NCI-H1105 treated with DMSO at 0.1 percent for 48 hours (cell line): Measurements from ENCODE around the gene HYAL1.
A peak's percentile ranks its signal among the peaks of the same experiment; 100 is the strongest.
"Not testable (repeated sequence)": the region's sequence is repeated elsewhere in the genome, so short reads cannot be mapped to it uniquely, and the experiment has no call there.

Source experiments
- DNase-seq: peaks from one replicate; lab custom pipeline; 2025; lab: John Stamatoyannopoulos, UW

HYAL1 gene

GRCh38 chr3:50294089-50294488, 9.3 kb downstream of the HYAL1 start:
- DNase-seq = no peak

GRCh38 chr3:50293079-50293801, 10.1 kb downstream of the HYAL1 start:
- DNase-seq = no peak

- peak; percentile 89 for DNase-seq
Observed at GRCh38 chr3:50292159-50293078, 11.0 kb downstream of the HYAL1 start, which contains the start of gene IFRD2. Gene IFRD2 (minus strand): TSS chr3:50292429. CDS start chr3:50292274, 155 bp downstream.

GRCh38 chr3:50290161-50290641, 13.2 kb downstream of the HYAL1 start:
- no peak for DNase-seq

GRCh38 chr3:50289130-50289529, 14.2 kb downstream of the HYAL1 start:
- no peak for DNase-seq

GRCh38 chr3:50288387-50289007, 14.9 kb downstream of the HYAL1 start:
- no peak for DNase-seq

GRCh38 chr3:50287262-50287661, 16.1 kb downstream of the HYAL1 start:
- DNase-seq = no peak

- DNase-seq = no peak
Observed at GRCh38 chr3:50286322-50287227, 16.8 kb downstream of the HYAL1 start.

- DNase-seq = not testable (repeated sequence)
Observed at GRCh38 chr3:50284121-50284520, 19.3 kb downstream of the HYAL1 start.

- DNase-seq = no peak
Observed at GRCh38 chr3:50279255-50280016, 23.9 kb downstream of the HYAL1 start.

- no peak for DNase-seq
Observed at GRCh38 chr3:50278880-50279224, 24.5 kb downstream of the HYAL1 start, which contains the start of gene LSMEM2. Gene LSMEM2 (plus strand): TSS chr3:50279087. CDS start chr3:50279114, 27 bp downstream.

GRCh38 chr3:50278123-50278879, 25.1 kb downstream of the HYAL1 start:
- DNase-seq = no peak

- DNase-seq = no peak
Observed at GRCh38 chr3:50276762-50277101, 26.6 kb downstream of the HYAL1 start.

GRCh38 chr3:50275996-50276761, 27.2 kb downstream of the HYAL1 start:
- no peak for DNase-seq

GRCh38 chr3:50275141-50275995, 28.0 kb downstream of the HYAL1 start:
- no peak for DNase-seq

GRCh38 chr3:50274371-50275104, 28.8 kb downstream of the HYAL1 start:
- DNase-seq = peak; percentile 38

GRCh38 chr3:50273689-50274065, 29.7 kb downstream of the HYAL1 start:
- DNase-seq = no peak
